GM12878 (cell line): ENCODE results near the gene UVSSA. TPM values are rescaled to one million over a fixed set of nuclear protein-coding genes. Genes with fewer than 3 reads are reported as not detected.

Experiments used
- ATAC-seq: fragments of 200-7000 bp; cut with Tn5 transposase; 3 replicates; pipeline ENCODE4 v1.9.1; 2020; ENCODE audit warnings: mild to moderate bottlenecking, moderate library complexity
- BruUV-seq: library from RNA; stranded (reverse); fragments of 400-500 nt; replicated peaks from 2 replicates; lab custom pipeline; 2021; lab: Mats Ljungman, UMichigan
- CTCF ChIA-PET: fragments of 300-600 bp; sonication (Branson Sonifier 250); formaldehyde crosslinking; extraction: SDS; loops from one replicate; lab custom pipeline; 2021; ENCODE audit warnings: inconsistent platforms; lab: Yijun Ruan, JAX
- POLR2A ChIA-PET: fragments of 350-600 bp; formaldehyde crosslinking; extraction: SDS; loops from one replicate; lab custom pipeline; 2021; ENCODE audit warnings: inconsistent platforms; lab: Charles Lee
- RAD21 ChIA-PET: fragments of 300-600 bp; sonication (Branson Sonifier 250); formaldehyde crosslinking; loops from one replicate; lab custom pipeline; 2023; ENCODE audit warnings: antibody characterized with exemption; ENCODE audit not compliant: unreplicated experiment; lab: Charles Lee
- SMC1A ChIA-PET: fragments of 300-600 bp; sonication (Branson Sonifier 250); formaldehyde crosslinking; loops from one replicate; lab custom pipeline; 2023; ENCODE audit not compliant: unreplicated experiment, uncharacterized antibody; lab: Charles Lee
- DNase-seq: peaks from one replicate; pipeline ENCODE4 v3.0.0-alpha.2; 2011; ENCODE audit warnings: low read depth, low spot score
- FAIRE-seq: peaks from 3 replicates; lab custom pipeline; 2011; peaks lifted over from hg19 to GRCh38; lab: Jason Lieb, UNC
- H2AFZ ChIP-seq: 2 replicates; pipeline ENCODE4 v1.6.0; 2011; ENCODE audit warnings: low read depth, low read length, control low read depth; ENCODE audit not compliant: control insufficient read depth
- H3K27ac ChIP-seq: 2 replicates; pipeline ENCODE4 v1.5.1; 2011; ENCODE audit warnings: control low read depth; ENCODE audit not compliant: control insufficient read depth, insufficient read depth
- H3K27me3 ChIP-seq, 2 experiments: replicated peaks in 1 of 2; 2 replicates each; pipeline versions ENCODE4 v1.6.0 to v1.6.1; 2011; ENCODE audit warnings: low read length in 1 of 2; ENCODE audit not compliant: control insufficient read depth in 2 of 2, insufficient read depth in 2 of 2
- H3K36me3 ChIP-seq, 2 experiments: 2 replicates each; pipeline ENCODE4 v1.5.1; 2011; ENCODE audit warnings: low read length in 1 of 2; ENCODE audit not compliant: control insufficient read depth in 2 of 2, insufficient read depth in 2 of 2
- H3K4me1 ChIP-seq: 2 replicates; pipeline ENCODE4 v1.6.1; 2011; ENCODE audit warnings: mild to moderate bottlenecking, low read length, moderate library complexity, mixed read lengths; ENCODE audit not compliant: control insufficient read depth, insufficient read depth
- H3K4me2 ChIP-seq: 2 replicates; pipeline ENCODE4 v1.6.0; 2011; ENCODE audit warnings: control low read depth; ENCODE audit not compliant: control insufficient read depth, insufficient read depth
- H3K4me3 ChIP-seq: fragments of 200-600 bp; sonication (generic); 2 replicates; pipeline ENCODE4 v1.5.1; 2016
- H3K79me2 ChIP-seq: 2 replicates; pipeline ENCODE4 v1.6.0; 2011; ENCODE audit warnings: low read length; ENCODE audit not compliant: control insufficient read depth, insufficient read depth
- H3K9ac ChIP-seq: 2 replicates; pipeline ENCODE4 v1.8.0; 2011; ENCODE audit warnings: low read length, control low read depth, mixed read lengths; ENCODE audit not compliant: control insufficient read depth, insufficient read depth
- H3K9me3 ChIP-seq: replicated peaks from 3 replicates; pipeline ENCODE4 v1.5.1; 2011; ENCODE audit warnings: mild to moderate bottlenecking, low read length; ENCODE audit not compliant: control insufficient read depth, insufficient read depth
- H4K20me1 ChIP-seq: 2 replicates; pipeline ENCODE4 v1.6.0; 2011; ENCODE audit not compliant: control insufficient read depth, insufficient read depth
- BRCA1 ChIP-seq: IDR thresholded peaks from 2 replicates; pipeline ENCODE4 v1.6.1; 2011; ENCODE audit warnings: low read depth, low read length, improper control_type of control experiment
- CBFB ChIP-seq: IDR thresholded peaks from 2 replicates; pipeline ENCODE4 v1.6.1; 2016; ENCODE audit warnings: antibody characterized with exemption, low read depth
- CHD1 ChIP-seq: IDR thresholded peaks from 2 replicates; pipeline ENCODE4 v1.6.1; 2012; ENCODE audit warnings: low read depth, low read length, improper control_type of control experiment
- ESRRA ChIP-seq: IDR thresholded peaks from 2 replicates; pipeline ENCODE4 v1.6.1; 2012; ENCODE audit warnings: mild to moderate bottlenecking, low read length, improper control_type of control experiment
- FOXM1 ChIP-seq: IDR thresholded peaks from 2 replicates; pipeline ENCODE4 v1.6.1; 2012; ENCODE audit warnings: low read depth, mild to moderate bottlenecking, inconsistent platforms, low read length, moderate library complexity
- HDAC6 ChIP-seq: fragments of 200-600 bp; sonication (generic); IDR thresholded peaks from one replicate; pipeline ENCODE4 v1.8.0; 2017; ENCODE audit warnings: antibody characterized with exemption; ENCODE audit not compliant: unreplicated experiment
- KDM1A ChIP-seq: fragments of 200-600 bp; sonication (generic); IDR thresholded peaks from 2 replicates; pipeline ENCODE4 v1.6.1; 2016; ENCODE audit warnings: borderline replicate concordance
- LARP7 ChIP-seq: fragments of 450-650 bp; IDR thresholded peaks from 2 replicates; pipeline ENCODE4 v1.6.1; 2017; ENCODE audit warnings: mild to moderate bottlenecking
- MYC ChIP-seq: IDR thresholded peaks from 2 replicates; pipeline ENCODE4 v1.6.1; 2011; ENCODE audit warnings: mild to moderate bottlenecking, low read length, moderate library complexity, inconsistent platforms; ENCODE audit not compliant: insufficient read depth, insufficient replicate concordance, insufficient read length, severe bottlenecking
- NR2C1 ChIP-seq: fragments of 450-650 bp; IDR thresholded peaks from 2 replicates; pipeline ENCODE4 v1.6.1; 2017; ENCODE audit warnings: antibody characterized with exemption, mild to moderate bottlenecking, moderate library complexity
- NR2C2 ChIP-seq: IDR thresholded peaks from 2 replicates; pipeline ENCODE4 v1.6.1; 2011; ENCODE audit warnings: borderline replicate concordance, low read depth; ENCODE audit not compliant: control insufficient read depth, insufficient read length
- NR2F1 ChIP-seq: fragments of 450-650 bp; conservative IDR thresholded peaks from 2 replicates; pipeline ENCODE4 v1.6.1; 2017; ENCODE audit warnings: mild to moderate bottlenecking
- PML ChIP-seq: IDR thresholded peaks from 2 replicates; pipeline ENCODE4 v1.6.1; 2012; ENCODE audit warnings: low read length, inconsistent platforms
- RB1 ChIP-seq: fragments of 450-650 bp; formaldehyde crosslinking; IDR thresholded peaks from 2 replicates; pipeline ENCODE4 v1.6.1; 2017; ENCODE audit warnings: mild to moderate bottlenecking, borderline replicate concordance
- RBBP5 ChIP-seq: fragments of 200-600 bp; sonication (generic); conservative IDR thresholded peaks from 2 replicates; pipeline ENCODE4 v1.6.1; 2016
- RELA ChIP-seq: fragments of 450-650 bp; IDR thresholded peaks from 2 replicates; pipeline ENCODE4 v1.8.0; 2014; ENCODE audit warnings: borderline replicate concordance; ENCODE audit not compliant: partially characterized antibody
- SUZ12 ChIP-seq: fragments of 200-600 bp; sonication (generic); IDR thresholded peaks from one replicate; pipeline ENCODE4 v1.6.1; 2018; ENCODE audit warnings: antibody characterized with exemption, mild to moderate bottlenecking; ENCODE audit not compliant: unreplicated experiment
- TCF3 ChIP-seq: IDR thresholded peaks from 2 replicates; pipeline ENCODE4 v1.6.1; 2012; ENCODE audit warnings: low read depth, mild to moderate bottlenecking, low read length, borderline replicate concordance; ENCODE audit not compliant: insufficient read depth
- YY1 ChIP-seq: IDR thresholded peaks from 2 replicates; pipeline ENCODE4 v1.6.1; 2011; ENCODE audit warnings: low read depth, mild to moderate bottlenecking, low read length
- ZBED1 ChIP-seq: IDR thresholded peaks from 2 replicates; pipeline ENCODE4 v1.6.1; 2016; ENCODE audit warnings: borderline replicate concordance
- WGBS: methylation state at CpG from one replicate; pipeline ENCODE4 v1.1.6; 2016; ENCODE audit warnings: low lambda C conversion rate; ENCODE audit not compliant: insufficient replicate concordance, insufficient coverage; ENCODE audit errors: missing lambda C conversion rate; 5-methylcytosine and 5-hydroxymethylcytosine counted together
- in situ Hi-C: fragments of 300-500 bp; cut with MboI; formaldehyde crosslinking; loops from 9 replicates; pipeline ENCODE4 v1.14.3; 2018; ENCODE audit warnings: mixed read lengths
- intact Hi-C: fragments of 100-400 bp; cut with micrococcal nuclease; formaldehyde crosslinking; loops from one replicate; pipeline ENCODE4 v1.14.2; 2022; ENCODE audit not compliant: unreplicated experiment
- polyA plus RNA-seq, 11 experiments: library from polyadenylated mRNA; depleted of rRNA in 4 of 11; unstranded in 6 of 11; stranded (reverse) in 5 of 11; fragments of >200 nt; fragmentation: Nextera tagmentation in 4 of 11; fragmentation: Illumina TruSeq in 1 of 11; extraction: Ambion mirVana in 4 of 11; extraction: Trizol in 1 of 11; gene quantifications; 1 replicate in 1 of 11; 2 replicates in 10 of 11; pipeline versions ENCODE4 v1.2.1 to v1.2.3, GENCODE V29; 2011 to 2016; ENCODE audit warnings: inconsistent platforms in 2 of 11, missing spikeins in 2 of 11, low read depth in 1 of 11
- total RNA-seq, 4 experiments: library from RNA; depleted of rRNA in 3 of 4; stranded (reverse); fragments of >200 nt in 3 of 4; fragmentation: Illumina TruSeq in 1 of 4; extraction: Trizol in 1 of 4; gene quantifications; 2 replicates each; pipeline versions ENCODE4 v1.2.1 to v1.2.3, GENCODE V29; 2013 to 2021
- TF ChIP-seq, protein P1 (sequence below): IDR thresholded peaks from 2 replicates; pipeline ENCODE4 v1.6.1; 2012; ENCODE audit warnings: low read length, inconsistent platforms
- TF ChIP-seq, protein P2 (sequence below): IDR thresholded peaks from 2 replicates; pipeline ENCODE4 v1.6.1; 2011; ENCODE audit warnings: borderline replicate concordance, low read depth, mild to moderate bottlenecking, moderate library complexity, low read length; ENCODE audit not compliant: insufficient read depth, poor library complexity, severe bottlenecking
- TF ChIP-seq, protein P3 (sequence below): IDR thresholded peaks from 2 replicates; pipeline ENCODE4 v1.6.1; 2012; ENCODE audit warnings: low read depth, low read length, improper control_type of control experiment

UVSSA gene
- total and polyA plus RNA-seq, 10 of the 15 experiments (the other 5 are each of a cell fraction or from before 2014, with no cell fraction given) = 0.34 to 16.8 (median 3.6) TPM

DNA sequence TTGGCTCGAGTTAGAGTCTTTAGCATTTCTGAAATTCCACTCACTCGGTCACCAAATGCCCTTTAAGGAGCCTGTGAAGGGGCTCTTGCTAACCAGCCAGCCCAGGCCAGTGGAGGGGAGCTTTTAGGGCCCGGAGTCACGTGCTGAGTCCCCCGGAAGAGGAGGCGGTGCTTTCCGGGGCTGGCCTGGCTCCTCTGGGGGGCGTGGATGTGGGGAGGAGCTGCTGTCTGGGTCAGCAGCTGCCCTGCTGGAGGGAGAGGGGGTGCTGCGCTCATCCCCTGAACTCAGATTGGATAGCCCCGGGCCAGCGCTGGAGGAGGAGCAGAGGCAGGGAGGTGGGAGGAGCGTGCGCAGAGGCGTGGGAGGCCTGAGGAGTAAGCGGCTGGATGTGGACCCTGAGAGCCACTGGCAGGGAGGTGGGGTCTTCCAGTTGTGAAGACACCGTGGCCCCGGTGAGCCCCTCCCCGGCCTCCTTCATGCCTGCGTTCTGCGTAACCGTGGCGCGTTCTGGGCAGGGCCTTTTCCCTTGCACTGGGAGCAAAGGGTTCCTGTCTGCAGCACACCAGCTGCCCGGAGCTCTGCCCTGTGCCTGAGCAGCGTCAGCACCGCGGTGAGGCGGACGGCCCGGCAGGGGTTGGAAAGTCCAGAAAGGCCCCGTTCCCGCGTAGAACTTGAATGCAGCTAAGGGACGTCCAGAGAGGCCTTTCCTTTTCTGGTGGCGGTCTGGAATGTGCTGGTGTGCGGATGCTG is 37.6 kb upstream of the UVSSA start:
- Histone ChIP-seq H3K4me1 (no peaks in the 10 kb centered on the region; the same call in 1 of the 2 replicates), H3K27me3 (no peaks in the 10 kb centered on the region), H3K9me3 (no peaks in the 10 kb centered on the region; the same call in 2 of the 3 replicates), H3K79me2 (peaks cover 30% of the 10 kb centered on the region), H3K9ac (no peak overlapping the region), H2AFZ (peak overlapping the region; percentile 36), H3K36me3 (peaks cover 7 to 11% of the 10 kb centered on the region in 2 experiments; a peak in 3 of 4 replicates), H3K27ac (0 out of 2 replicates have a peak overlapping the region, but pooled peaks have one; percentile 11), H3K4me2 (peak overlapping the region; percentile 12; the same call in 1 of the 2 replicates), H3K4me3 (peak overlapping the region; percentile 58), H4K20me1 (no peaks in the 10 kb centered on the region)
- ChIA-PET RAD21 (no interaction called here), CTCF (interaction anchor here (0.7 to 1.5 kb wide), 5 partner anchors 9 to 180 kb away, joined by 3 to 6 read pairs (median 3); partner anchors contain the start of genes MAEA and UVSSA), SMC1A (interaction anchor here (2.2 kb wide), 1 partner anchor 20 kb away, joined by 8 read pairs; the partner anchor contains the start of gene MAEA), POLR2A (interaction anchor here (0.5 to 1.4 kb wide), 3 partner anchors 17 to 25 kb away, joined by 3 to 8 read pairs (median 7); partner anchors contain the start of gene MAEA)
- BruUV-seq = no TSS peak
- ATAC-seq (peak; percentile 99), DNase-seq (peak; percentile 28), FAIRE-seq (no peak)
- in situ Hi-C loops (no loop called here), intact Hi-C loops (no loop called here)
- WGBS = 69% methylated on average over 36 of the region's 36 CpGs
- TF ChIP-seq RBBP5 (no peak), NR2C1 (no peak), KDM1A (no peak), SUZ12 (no peak), RB1 (no peak), NR2F1 (no peak), CBFB (no peak), TCF3 (no peak), MYC (no peak), NR2C2 (no peak), HDAC6 (no peak), ESRRA (no peak), BRCA1 (no peak), ZBED1 (no peak), LARP7 (no peak), CHD1 (no peak), PML (no peak), YY1 (no peak), RELA (peak; percentile 10), FOXM1 (no peak)
- TF ChIP-seq, protein P1, sequence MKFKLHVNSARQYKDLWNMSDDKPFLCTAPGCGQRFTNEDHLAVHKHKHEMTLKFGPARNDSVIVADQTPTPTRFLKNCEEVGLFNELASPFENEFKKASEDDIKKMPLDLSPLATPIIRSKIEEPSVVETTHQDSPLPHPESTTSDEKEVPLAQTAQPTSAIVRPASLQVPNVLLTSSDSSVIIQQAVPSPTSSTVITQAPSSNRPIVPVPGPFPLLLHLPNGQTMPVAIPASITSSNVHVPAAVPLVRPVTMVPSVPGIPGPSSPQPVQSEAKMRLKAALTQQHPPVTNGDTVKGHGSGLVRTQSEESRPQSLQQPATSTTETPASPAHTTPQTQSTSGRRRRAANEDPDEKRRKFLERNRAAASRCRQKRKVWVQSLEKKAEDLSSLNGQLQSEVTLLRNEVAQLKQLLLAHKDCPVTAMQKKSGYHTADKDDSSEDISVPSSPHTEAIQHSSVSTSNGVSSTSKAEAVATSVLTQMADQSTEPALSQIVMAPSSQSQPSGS = no peak
- TF ChIP-seq, protein P2, sequence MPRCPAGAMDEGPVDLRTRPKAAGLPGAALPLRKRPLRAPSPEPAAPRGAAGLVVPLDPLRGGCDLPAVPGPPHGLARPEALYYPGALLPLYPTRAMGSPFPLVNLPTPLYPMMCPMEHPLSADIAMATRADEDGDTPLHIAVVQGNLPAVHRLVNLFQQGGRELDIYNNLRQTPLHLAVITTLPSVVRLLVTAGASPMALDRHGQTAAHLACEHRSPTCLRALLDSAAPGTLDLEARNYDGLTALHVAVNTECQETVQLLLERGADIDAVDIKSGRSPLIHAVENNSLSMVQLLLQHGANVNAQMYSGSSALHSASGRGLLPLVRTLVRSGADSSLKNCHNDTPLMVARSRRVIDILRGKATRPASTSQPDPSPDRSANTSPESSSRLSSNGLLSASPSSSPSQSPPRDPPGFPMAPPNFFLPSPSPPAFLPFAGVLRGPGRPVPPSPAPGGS = no peak
- TF ChIP-seq, protein P3, sequence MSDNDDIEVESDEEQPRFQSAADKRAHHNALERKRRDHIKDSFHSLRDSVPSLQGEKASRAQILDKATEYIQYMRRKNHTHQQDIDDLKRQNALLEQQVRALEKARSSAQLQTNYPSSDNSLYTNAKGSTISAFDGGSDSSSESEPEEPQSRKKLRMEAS = peak; percentile 51; the same call in 1 of the 2 replicates
